Stimulated activated CD4-positive, alpha-beta T cell treated with anti-CD3 and anti-CD28 coated beads, Interleukin-12 subunit alpha, Interleukin-12 subunit beta, amount 100 ng/mL, for 4 hours (primary cell): ENCODE data around the gene C10orf105.
A peak's percentile ranks its signal among the peaks of the same experiment; 100 is the strongest.

Source experiments
- DNase-seq: peaks from one replicate; pipeline ENCODE4 v3.0.0-alpha.2; 2020

The C10orf105 gene

DNA sequence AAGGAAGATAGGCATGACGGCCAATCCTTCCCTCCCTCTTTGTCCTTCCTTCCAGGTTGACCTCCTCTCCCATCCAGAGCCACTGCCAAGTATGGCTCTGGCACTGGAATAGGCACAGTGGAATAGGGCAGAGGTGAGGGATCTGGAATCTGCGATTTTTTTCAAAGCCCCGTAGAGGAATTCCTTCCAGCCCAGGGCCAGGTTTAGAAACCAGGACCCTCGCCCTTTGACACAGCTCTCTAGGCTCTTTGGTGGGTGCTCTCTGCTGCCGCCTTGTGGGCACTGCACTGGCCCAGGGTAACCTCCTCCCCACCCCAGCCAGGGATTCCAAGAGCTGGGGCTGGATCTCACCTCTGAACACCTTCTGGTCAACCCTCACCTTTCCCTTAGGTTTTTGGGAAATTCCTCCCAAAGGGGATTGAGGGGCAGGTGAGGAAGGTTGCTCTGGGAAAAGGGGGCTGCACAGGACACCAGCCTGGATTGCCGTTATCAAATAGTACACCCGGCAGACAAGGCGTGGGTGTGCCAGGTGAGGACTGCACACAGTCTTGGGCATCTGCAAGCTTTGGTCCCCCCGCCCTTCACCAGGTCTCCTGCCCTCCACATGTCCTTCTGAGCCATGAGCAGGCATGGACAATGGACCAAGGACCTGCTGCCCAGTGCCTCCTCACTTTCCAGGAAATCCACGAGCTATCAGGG, 22.8 kb downstream of the C10orf105 start:
- peak; percentile 71 for DNase-seq

DNA sequence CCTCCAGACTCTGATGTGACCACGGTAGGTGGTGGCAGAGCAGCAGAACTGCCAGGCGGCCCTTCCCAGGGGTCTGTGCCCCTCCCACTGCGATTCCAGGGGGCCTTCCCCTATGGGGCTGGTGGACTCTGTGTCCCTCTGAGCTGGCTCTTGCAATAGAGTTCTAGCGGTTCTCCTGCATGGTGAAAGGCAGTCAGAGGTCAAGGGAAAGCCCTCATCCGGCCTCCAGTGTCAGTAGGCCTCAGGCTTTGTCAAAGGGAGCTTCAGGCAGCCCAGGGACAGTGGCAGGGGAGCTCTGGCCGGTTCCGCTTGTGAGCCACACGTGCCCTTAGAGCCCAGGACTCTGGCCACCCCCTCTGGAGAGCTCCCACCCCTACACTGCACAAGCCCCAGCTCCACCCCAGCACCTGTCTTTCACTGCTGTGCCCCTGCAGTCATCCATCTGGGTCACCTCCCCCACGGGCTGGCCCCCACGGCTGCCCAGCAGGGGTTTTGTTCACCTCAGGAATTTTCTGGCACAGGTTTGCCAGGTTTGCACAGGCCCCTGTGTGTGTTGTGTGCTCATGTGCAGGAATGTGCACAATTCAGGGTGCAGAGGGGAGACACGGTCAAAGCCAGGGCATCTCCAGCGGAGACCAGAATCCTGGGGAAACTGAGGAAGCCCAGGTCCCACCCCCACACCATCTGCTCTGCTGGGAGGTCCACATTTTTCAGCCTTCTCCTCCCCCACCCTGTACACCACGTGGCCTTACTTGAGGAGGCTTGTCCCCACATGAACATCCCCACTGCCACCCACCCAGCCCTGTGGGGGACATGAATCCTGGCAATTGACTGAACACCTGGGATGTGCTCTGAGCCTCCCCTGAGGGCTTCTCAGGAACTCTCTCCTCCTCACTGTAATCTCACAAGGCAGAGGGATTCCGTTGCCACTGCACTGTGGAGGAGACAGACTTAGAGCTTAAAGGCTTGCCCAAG, 23.8 kb downstream of the C10orf105 start:
- DNase-seq: no peak

DNA sequence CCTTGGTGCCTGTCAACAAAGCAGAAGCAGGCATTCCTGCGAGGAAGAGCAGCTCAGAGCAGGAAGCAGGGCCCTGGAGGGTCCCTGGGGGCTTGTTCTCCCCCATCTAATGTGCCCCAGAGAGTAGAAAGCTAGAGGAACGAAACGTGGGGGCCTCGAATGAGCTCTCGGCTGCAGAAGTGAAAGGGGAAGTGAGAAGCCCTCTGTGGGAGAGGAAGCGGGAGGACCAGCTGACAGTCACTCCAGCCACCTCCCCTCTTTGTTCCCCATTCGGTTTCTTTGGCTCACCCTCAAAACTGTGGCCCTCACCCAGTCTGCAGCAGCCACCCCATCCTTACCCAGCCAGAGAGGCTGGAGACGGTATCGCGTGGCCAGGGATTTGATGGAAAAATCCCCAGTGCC, 25.0 kb downstream of the C10orf105 start:
- DNase-seq: peak; percentile 23

DNA sequence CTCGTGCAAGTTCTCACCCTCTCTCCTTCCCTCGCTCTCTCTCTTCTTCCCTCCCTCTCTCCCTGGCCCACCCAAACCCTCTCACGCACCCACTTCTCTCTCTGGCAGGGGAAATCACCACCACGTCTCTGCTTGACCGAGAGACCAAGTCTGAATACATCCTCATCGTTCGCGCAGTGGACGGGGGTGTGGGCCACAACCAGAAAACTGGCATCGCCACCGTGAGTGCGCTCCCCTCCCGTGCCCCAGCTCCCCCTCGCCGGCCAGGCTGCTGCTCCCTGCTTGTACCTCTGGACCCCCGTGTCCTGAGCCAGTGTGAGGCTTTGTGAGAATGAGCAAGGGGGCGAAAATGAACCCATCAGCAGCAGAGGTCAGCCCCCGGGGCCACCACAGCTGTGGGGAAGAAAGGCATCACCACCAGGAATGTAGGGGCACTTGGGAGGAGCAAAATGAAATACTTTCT, 25.5 kb downstream of the C10orf105 start:
- DNase-seq: no peak

DNA sequence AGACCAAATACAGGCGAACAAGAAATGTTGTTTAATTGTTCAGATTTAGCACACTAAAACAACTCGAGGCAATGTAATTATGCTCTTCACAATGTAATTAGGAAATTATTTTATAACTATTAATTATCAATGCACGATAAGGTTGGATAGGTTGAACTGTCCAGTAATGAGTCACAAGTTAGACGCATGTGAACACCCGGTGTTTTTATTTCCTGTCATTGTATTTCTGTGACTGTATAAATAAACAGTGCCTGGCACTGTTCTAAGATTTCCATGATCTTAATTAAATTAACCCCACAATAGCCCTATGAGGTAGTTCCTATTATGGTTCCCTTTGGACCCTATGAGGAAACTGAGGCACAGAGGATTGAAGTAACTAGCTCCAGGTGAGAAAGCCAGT, 26.2 kb downstream of the C10orf105 start:
- DNase-seq: no peak

DNA sequence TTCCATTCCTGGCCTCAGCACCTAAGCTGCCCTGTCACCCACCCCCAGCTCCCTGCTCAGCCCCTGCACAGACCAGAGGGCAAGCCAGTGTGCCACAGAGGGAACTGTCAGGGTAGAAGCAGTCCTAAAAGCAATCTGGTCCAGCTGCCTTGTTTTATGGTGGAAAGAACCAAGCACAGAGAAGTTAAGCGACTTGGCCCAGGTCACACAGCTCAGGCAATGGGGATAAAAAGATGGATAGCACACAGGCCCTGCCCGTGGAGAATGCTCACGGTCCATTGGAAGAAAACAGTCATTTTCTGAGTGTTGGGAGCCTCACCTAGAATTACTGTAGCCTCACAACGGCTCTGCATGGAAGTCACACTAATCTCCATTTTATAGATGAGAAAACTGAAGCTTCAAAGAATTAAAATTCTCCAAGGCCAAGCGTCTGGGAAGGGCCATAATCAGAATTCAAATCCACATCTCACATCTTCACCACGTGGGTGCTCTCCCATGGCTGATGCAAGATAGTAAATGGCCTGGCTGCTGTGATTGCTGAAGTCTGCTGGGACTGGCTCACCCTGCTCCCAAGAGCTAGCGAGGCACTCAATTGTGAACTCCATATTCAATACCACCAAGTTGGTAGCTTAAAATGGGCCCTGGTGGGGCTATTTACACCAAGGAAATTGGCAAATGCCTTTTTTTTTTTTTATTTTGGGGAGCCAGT, 26.8 kb downstream of the C10orf105 start:
- no peak for DNase-seq

DNA sequence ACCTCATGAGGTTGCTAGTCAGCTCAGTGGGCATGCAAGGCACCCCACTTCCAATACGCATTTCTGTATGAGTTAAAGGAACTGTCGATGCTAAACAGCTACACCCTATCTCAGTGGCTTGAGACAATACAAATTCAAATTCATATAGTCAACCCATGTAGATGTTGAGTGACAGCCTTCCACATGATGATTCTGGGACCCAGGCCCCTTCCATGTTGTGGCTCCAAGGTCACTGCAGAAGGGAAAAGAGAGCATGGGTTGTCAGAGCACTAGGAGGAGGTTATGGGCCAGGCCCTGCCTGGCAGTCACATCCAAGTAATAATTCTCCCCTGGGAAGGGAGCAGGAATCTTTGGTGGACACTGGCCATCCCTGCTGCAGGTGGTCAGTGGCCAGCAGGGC, 28.2 kb downstream of the C10orf105 start:
- DNase-seq: no peak

DNA sequence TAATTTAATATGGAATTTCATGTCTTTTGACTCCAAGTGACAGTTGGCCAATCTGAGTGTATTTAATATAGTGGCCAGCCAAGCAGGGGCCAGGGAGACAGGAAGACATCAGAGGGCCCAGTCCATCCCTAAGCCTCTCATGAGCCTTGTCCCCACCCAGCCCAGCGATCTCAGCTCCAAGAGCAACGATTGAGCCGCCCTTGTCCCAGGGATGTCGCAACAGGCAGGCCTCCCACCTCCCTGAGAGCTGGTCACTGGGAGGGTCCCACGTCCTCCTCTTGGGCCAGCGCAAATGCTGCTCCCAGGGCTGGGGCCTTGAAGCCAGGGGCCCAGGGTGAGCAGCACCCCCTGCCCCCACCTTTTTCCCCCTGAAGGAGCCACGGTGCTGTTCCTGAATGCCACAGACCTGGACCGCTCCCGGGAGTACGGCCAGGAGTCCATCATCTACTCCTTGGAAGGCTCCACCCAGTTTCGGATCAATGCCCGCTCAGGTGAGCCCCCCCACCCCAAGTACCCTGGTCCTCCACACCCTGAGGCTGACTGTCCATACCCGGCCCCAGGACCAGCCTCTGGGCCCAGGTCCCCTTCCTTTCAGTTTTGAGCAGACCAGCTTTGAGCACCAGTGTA, 29.4 kb downstream of the C10orf105 start:
- no peak for DNase-seq

DNA sequence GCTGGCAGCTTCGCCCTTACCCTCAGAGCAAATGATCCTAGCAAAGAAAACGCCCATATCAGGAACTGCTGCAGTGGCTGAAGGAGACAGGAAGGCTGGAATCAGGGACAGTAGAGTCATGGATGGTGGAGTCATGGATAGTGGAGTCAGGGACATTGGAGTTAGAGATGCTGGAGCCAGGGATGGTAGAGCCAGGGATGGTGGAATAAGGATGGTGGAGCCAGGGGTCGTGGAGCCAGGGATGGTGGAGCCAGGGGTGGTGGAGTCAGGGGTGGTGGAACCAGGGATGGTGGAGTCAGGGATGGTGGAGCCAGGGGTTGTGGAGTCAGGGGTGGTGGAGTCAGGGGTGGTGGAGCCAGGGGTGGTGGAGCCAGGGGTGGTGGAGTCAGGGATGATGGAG, 31.3 kb downstream of the C10orf105 start:
- no peak for DNase-seq

DNA sequence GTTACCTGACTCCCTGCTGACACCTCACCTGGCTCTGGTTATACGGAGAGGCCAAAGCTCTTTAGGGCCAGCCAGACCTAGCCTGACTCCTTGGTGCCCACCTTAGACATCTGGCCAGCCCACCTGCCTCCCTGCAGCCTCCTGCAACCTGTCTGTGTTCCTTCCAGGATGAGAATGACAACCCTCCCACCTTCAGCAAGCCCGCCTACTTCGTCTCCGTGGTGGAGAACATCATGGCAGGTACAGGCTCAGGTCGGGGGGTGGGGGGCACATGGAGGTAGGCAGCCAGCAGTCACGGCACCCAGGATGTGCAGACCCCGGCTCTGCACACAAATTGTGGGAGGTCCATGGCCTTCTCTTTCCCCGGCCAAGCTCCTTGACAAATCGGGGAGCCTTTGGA, 32.1 kb downstream of the C10orf105 start:
- no peak for DNase-seq

DNA sequence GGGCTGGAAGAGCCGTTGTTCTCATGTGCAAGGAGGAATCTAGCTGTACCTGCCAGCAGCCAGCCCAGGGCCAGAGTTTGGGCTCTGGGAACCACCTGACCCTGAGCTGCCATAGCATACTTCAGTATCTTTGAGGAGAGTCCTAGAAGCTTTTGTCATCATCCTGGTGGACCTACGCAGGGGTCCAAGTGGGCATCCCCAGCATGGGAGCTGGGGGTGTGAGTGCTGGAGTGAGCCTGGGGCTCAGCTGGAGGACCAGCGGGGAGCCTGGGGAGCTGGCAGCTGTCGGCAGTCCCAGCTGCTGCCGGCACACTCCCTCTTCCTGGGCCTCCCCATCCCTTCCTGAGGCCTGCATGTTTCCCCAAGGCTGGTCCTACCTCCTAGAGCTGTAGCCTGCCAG, 32.5 kb downstream of the C10orf105 start:
- DNase-seq: no peak

DNA sequence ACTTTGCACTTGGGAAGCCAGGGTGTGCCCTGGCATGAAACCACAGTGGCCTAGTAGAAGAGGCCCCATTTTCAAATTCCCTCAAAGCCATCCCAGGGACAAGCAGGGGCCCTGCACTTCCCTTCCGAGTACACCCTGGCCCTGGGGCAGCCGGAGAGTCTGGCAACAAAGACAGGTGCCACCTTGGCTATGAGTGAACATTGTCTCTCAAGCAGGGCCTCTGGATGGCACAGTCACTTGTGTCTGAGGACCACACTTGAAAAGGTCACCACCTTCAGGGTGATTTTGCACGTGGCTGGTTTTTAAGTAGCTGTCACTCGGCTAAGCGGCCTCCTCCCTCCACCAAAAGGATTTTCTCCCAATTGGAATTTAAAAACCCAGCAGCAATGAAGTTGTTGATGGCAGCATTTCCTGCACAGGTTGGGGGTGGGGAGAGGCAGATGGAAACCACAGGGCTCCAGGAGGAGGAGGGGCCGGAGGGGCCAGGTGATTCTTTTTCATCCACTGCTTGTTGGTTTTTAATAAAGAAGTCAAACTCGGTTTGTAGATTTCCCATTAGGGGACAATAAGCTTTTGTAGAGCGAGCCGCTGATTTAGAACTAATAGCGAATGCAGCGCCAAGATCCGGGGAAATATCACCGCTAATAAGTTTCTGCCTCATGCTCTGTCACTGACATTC, 33.9 kb downstream of the C10orf105 start:
- no peak for DNase-seq

DNA sequence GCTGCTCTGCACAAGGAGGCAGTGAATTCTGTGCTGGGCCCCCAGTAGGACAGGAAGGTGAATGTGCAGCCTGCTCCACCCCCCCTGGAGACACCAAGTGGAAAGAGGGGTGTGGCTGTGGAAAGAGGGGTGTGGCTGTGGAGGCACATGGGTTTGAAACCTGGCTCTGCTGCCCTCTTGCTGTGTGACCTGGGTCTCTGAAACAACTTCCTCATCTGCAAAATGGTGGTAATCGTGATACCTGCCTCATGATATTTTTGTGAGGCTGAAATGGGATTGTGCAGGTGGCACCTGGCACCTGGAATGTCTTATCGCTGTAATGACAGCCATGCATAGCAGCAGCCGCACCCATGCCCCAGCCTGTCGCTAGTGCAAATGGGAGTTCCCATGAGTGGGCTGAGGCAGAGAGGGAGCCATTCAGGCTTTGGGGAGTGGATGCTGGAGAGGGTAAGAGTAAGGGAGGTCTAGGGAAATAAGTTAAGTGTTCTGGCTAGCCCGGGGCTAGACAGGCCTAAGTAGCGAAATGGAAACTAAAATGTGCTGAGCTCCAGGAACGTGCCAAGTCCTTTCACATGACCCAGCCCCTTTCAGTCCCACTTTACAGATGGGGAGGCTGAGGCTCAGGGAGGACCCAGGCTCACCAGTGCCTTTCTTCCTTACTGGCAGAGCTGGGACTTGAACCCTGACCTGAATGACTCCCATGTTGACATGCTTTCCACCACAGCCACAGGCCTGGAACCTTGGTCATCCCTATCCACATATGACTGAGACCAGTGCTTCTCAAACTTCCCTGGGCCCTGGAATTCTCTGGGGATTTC, 35.0 kb downstream of the C10orf105 start:
- no peak for DNase-seq

DNA sequence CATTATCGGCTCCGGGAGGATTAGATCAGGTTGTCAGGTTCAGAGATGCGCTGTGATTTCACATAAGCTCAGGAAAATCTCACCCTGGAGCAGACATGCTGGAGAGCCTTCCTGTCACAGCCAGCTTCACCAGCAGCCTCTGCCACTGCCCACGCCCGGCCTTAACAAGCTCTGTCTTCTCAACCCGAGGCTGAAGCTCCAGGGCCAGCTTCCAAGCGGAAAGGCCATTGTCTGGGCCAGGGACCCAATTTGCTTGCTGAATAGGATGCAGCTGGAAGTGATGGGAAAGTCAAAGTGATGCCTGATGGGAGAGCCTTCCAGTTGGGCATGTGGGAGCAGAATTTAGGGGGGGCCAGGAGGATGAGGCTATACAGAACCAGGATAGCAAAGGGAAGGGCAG, 36.3 kb downstream of the C10orf105 start:
- no peak for DNase-seq

DNA sequence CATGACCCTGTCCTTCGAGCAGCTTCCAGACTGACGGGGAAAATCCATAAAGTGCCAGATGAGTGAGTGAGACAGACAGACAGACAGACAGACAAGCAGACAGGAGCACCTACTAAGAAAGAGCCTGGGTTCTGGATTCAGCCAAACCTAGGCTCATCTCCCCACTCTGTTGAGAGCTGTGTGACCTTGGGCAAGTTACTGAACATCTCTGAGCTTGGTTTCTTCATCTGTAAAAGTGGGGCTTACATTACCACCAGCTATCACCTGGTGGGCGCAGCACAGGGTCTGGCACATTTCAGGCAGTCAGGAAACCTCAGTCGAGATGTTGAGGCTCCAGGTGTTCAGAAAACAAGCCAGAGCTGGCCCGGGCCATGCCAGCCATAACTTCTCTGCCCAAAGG, 37.6 kb downstream of the C10orf105 start:
- DNase-seq: no peak

DNA sequence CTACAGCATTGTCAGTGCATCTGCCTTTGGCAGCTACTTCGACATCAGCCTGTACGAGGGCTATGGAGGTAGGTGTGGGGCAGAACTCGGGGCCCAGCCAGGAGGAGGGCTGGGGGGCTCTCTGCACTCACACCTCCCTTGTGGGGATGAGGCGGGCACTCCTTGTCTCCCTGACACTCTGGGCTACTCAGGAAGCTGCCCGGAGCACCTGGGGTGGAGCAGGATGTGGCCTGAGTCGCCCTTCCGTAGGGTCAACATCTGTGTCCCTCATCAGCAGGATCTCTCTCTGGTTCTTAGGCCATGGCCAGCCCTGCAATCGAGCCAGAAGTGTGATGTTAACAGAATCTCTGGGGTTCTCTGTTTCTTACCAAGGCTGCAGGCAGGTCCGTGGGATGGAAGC, 40.2 kb downstream of the C10orf105 start:
- no peak for DNase-seq

DNA sequence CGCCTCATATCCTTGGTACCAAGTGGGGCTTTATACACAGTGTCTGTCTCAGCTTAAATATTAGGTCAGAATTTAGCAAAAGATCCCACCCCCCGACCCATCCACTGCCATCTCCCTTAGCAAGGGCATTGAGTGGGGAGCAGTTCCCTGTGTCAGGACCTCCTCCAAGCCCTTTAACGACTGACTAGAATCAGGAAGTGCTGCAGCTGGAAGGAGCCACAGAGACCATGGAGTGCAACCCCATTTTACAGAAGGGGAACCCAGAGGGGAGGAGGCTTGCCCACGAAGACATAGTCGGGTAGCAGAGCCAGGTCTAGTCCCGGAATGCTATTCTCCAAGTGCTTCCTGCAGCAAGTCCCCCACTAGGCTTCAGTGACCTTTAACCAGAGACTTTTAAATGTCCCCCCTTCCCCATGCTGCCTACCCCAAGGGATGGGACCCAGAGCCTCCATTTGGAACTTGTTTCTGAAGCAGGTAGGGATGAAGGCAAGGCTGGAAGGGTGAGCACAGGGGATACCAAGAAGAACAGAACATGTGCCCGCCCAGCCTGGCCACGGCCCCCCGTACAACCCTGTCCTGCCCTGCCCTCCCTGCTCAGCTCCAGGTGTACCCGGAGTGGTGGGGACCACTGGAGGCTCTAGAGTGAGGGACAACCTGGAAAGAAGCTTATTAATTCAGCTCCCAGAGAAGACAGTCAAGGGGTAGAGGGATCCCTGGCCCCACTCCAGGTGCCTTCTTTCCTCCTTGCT, 41.3 kb downstream of the C10orf105 start:
- no peak for DNase-seq

DNA sequence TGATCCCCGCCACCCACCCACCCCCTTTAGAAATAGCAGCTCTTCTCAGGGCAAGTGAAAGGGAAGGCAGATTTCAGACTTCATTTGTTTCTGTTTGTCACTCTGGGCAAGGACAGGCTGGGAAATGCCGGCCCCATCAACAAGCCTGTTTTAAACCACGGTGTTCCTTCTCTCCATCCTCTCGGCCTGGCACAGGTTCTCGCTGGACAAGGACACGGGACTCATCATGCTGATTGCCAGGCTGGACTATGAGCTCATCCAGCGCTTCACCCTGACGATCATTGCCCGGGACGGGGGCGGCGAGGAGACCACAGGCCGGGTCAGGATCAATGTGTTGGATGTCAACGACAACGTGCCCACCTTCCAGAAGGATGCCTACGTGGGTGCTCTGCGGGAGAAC, 42.3 kb downstream of the C10orf105 start:
- no peak for DNase-seq

DNA sequence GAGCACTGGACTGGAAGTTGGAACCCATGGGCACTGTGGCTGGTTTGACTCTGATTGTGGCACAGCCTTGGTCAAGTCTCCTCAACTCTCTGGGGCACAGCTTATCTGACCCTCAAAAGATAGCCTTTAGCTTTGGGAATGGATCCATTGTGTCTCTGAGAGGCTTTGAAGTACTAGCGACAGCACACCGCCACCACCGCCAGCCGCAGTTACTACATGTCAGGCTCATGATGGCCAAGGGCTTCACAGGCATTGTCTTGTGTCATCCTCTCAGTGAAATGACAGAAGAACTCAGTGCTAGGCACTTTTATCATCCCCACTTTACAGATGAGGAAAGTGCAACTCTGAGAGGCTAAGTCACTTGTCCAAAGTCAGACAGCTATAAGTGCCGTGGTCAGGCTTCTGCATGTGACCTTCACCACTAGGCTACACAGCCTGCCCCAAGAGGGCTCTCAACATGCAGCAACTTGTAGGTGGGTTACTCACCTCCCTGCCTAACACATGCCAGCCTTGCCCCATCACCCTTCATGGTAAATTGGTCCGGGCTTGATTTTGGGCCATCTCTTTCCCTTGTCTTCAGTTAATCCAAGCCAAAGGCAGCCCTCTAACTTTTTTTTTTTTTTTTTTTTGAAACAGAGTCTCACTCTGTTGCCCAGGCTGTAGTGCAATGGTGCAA, 44.1 kb downstream of the C10orf105 start:
- no peak for DNase-seq
